ENCODE data around the gene HSD17B1. TPM values are rescaled to one million over a fixed set of nuclear protein-coding genes. Genes with fewer than 3 reads are reported as not detected.

The HSD17B1 gene
- total RNA-seq, 1 experiment from 2014 or later: 0.60 TPM

- Histone ChIP-seq H3K27ac (ENCODE audit: low read depth, low read length, poor library complexity, severe bottlenecking) (no peak overlapping the region), H3K27me3 (replicated peaks; ENCODE audit: insufficient read depth, low read depth, low read length, poor library complexity) (no peaks in the 10 kb centered on the region), H3K4me3 (ENCODE audit: low read depth, low read length, poor library complexity, severe bottlenecking) (no peak overlapping the region), H3K9me3 (ENCODE audit: low read depth, low read length, poor library complexity, severe bottlenecking) (no peaks in the 10 kb centered on the region), H3K4me1 (ENCODE audit: insufficient read depth, low read length, poor library complexity, severe bottlenecking) (peaks cover 18% of the 10 kb centered on the region), H3K36me3 (ENCODE audit: insufficient read depth, low read length, poor library complexity, severe bottlenecking) (no peaks in the 10 kb centered on the region)
- no TSS peak for BruUV-seq (replicated peaks)
- TF ChIP-seq CTCF (conservative IDR thresholded peaks at IDR 0.05; ENCODE audit: low read depth, low read length) (no peak), EZH2 (IDR thresholded peaks at IDR 0.05; ENCODE audit: borderline replicate concordance, low read depth, low read length, poor library complexity, severe bottlenecking) (no peak)
- ChIA-PET POLR2A (ENCODE audit: low non-redundant PET) (no interaction called here), CTCF (no interaction called here)
- no peak for DNase-seq (ENCODE audit: low spot score)
- intact Hi-C loops (cut with micrococcal nuclease; ENCODE audit: unreplicated experiment): no loop called here
Measured at GRCh38 chr17:42514279-42514678, 38.4 kb upstream of the HSD17B1 start.

GRCh38 chr17:42514867-42515266 is 37.9 kb upstream of the HSD17B1 start:
- Histone ChIP-seq H3K9me3 (ENCODE audit: low read depth, low read length, poor library complexity, severe bottlenecking) (no peaks in the 10 kb centered on the region), H3K27me3 (replicated peaks; ENCODE audit: insufficient read depth, low read depth, low read length, poor library complexity) (no peaks in the 10 kb centered on the region), H3K27ac (ENCODE audit: low read depth, low read length, poor library complexity, severe bottlenecking) (no peak overlapping the region), H3K4me3 (ENCODE audit: low read depth, low read length, poor library complexity, severe bottlenecking) (no peak overlapping the region), H3K36me3 (ENCODE audit: insufficient read depth, low read length, poor library complexity, severe bottlenecking) (no peaks in the 10 kb centered on the region), H3K4me1 (ENCODE audit: insufficient read depth, low read length, poor library complexity, severe bottlenecking) (peaks cover 24% of the 10 kb centered on the region)
- ChIA-PET CTCF (no interaction called here), POLR2A (ENCODE audit: low non-redundant PET) (no interaction called here)
- no peak for DNase-seq (ENCODE audit: low spot score)
- BruUV-seq (replicated peaks): no TSS peak
- intact Hi-C loops (cut with micrococcal nuclease; ENCODE audit: unreplicated experiment): loop anchor here (5.0 kb wide), 1 partner anchor 108 kb away; no protein-coding TSS in a partner anchor
- TF ChIP-seq CTCF (conservative IDR thresholded peaks at IDR 0.05; ENCODE audit: low read depth, low read length): no peak
- no peak for TF ChIP-seq EZH2 (IDR thresholded peaks at IDR 0.05; ENCODE audit: borderline replicate concordance, low read depth, low read length, poor library complexity, severe bottlenecking)

- no peak overlapping the region for H3K4me3 ChIP-seq (ENCODE audit: low read depth, low read length, poor library complexity, severe bottlenecking)
- no peaks in the 10 kb centered on the region for H3K9me3 ChIP-seq (ENCODE audit: low read depth, low read length, poor library complexity, severe bottlenecking)
- no peak overlapping the region for H3K27ac ChIP-seq (ENCODE audit: low read depth, low read length, poor library complexity, severe bottlenecking)
- CTCF ChIA-PET: interaction anchor here (0.6 to 0.7 kb wide), 3 partner anchors 10 to 257 kb away, joined by 3 to 5 read pairs (median 3); no protein-coding TSS in a partner anchor
- no peaks in the 10 kb centered on the region for H3K27me3 ChIP-seq (replicated peaks; ENCODE audit: insufficient read depth, low read depth, low read length, poor library complexity)
- H3K36me3 ChIP-seq (ENCODE audit: insufficient read depth, low read length, poor library complexity, severe bottlenecking): no peaks in the 10 kb centered on the region
- DNase-seq (ENCODE audit: low spot score): peak; percentile 72
- peaks cover 29% of the 10 kb centered on the region for H3K4me1 ChIP-seq (ENCODE audit: insufficient read depth, low read length, poor library complexity, severe bottlenecking)
- BruUV-seq (replicated peaks): no TSS peak
- intact Hi-C loops (cut with micrococcal nuclease; ENCODE audit: unreplicated experiment): loop anchor here (1.0 to 5.0 kb wide), 2 partner anchors 89 to 110 kb away; no protein-coding TSS in a partner anchor
- POLR2A ChIA-PET (ENCODE audit: low non-redundant PET): no interaction called here
- TF ChIP-seq EZH2 (IDR thresholded peaks at IDR 0.05; ENCODE audit: borderline replicate concordance, low read depth, low read length, poor library complexity, severe bottlenecking) (no peak), CTCF (conservative IDR thresholded peaks at IDR 0.05; ENCODE audit: low read depth, low read length) (peak; percentile 87)
Measured at GRCh38 chr17:42517516-42517915, 35.2 kb upstream of the HSD17B1 start.
